Stimulated activated CD8-positive, alpha-beta memory T cell treated with anti-CD3 and anti-CD28 coated beads, Interleukin-4, amount 100 ng/mL, for 4 hours (primary cell): ENCODE results near the gene ISCA2.

Experiments
- DNase-seq, 2 donors: peaks; one replicate each; pipeline ENCODE4 v3.0.0-alpha.2; 2020; ENCODE audit warnings: low read depth in 2 of 2, low spot score in 1 of 2

The ISCA2 gene

DNA sequence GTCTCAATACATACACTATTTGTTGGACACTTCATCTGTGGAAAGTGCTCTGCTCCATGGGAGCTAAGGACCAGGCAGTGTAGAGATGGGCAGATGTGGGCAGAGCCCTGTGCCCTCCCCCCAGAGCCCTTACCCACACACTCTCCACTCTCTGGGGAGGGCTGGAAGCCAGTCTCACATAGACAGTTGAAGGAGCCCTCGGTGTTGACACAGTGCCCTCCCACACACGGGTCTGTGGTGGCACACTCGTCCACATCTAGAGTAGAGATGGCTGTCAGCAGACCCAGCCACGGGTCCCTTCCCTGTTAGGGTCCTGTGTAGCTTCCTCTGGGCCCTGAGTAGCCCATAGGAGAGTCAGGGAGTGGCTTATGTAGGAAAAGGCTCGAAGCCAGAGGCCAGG is 14.3 kb downstream of the ISCA2 start:
- DNase-seq: no peak

- no peak for DNase-seq
These were observed 14.7 kb downstream of the ISCA2 start for GRCh38 chr14:74508292-74508731.

GRCh38 chr14:74508844-74509428 is 15.4 kb downstream of the ISCA2 start:
- DNase-seq: no peak

DNA sequence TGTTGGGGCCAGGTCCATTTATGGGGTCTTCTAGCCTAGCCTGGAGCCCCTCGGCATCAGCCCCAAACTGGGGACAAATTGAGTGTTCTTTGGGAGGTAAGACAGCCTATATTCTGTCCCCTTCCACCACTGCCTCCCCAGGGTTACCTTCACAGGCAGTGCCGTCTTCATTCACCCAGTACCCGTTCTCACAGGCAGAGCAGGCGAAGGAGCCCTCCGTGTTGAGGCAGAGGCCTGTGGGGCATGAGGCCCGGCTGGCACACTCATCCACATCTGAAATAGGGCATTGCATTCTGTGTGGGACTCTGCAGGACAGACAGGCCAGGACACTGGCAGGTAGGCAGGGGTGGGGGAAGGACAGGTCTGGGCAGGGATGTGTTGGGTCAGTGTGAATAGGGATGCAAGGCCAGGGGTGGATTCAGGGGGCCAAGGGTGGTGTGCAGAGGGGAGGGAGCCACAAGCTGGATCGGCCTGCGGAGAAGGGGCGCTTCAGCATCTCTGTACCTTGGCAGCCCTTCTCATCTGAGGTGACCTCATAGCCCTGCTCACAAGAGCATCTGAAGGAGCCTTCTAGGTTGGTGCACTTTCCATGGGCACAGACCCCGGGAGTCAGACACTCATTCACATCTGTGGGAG is 16.1 kb downstream of the ISCA2 start:
- no peak for DNase-seq

GRCh38 chr14:74510223-74510931 is 16.8 kb downstream of the ISCA2 start:
- no peak for DNase-seq

DNA sequence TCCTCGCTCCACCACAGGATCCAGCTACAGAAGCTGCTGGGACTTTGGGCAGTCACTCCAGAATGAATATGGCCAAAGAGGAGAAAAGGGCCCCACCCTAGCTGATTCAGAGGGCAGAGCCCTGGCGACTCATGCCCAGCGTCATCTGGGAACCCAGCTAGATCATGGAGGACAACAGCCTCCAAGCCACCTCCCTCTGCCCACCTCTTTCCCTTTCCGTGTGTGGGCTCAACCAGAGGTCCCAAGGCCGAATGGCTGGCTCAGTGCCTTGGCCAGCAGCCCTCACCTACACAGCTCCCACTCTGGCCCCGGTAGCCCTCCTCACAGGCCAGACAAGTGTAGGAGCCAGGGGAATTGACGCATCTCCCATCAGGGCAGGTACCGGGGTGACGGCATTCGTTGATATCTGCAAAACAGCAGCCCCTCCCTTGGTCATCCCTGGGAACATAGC is 17.4 kb downstream of the ISCA2 start:
- DNase-seq: no peak

DNA sequence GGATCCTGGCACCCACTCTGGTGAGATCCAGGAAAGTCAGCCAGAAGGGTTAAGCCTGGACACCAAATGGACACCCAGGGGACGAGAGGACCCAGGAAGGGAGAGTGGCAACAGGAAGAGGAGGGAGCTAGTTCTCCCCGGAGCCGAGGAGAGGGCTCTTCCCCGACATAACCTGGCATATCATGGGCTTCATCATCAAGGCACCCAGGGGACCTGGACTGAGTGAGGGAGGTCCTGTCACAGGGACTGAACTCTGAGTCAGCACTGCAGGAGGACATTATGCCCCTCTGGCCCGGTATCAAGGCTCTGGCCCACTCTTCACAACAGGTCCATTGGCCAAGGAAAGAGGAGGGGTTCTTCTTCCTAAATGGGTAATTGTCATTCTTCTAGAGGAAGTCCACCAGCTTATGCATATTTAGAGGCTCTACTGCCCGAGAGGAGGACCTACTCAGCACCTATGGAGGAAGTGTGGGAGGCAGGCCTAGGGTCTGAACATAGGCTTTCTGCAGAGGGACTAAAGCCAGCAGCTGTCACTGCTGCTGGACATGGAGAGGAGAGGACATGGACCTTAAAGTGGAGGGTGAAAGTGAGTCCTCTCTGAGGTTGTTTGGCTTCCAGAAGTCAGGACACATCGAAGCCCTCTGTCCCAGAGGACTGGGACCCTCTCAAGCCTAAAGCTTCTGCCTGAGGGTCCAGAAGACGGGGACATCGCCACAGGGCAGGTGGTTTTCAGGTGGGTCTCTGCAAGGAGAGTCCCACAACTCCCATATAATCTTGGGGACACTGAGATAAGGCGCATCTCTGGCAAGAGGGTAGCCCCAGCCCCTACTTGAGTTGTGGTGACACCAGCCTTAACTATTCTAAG is 18.6 kb downstream of the ISCA2 start:
- DNase-seq: no peak

DNA sequence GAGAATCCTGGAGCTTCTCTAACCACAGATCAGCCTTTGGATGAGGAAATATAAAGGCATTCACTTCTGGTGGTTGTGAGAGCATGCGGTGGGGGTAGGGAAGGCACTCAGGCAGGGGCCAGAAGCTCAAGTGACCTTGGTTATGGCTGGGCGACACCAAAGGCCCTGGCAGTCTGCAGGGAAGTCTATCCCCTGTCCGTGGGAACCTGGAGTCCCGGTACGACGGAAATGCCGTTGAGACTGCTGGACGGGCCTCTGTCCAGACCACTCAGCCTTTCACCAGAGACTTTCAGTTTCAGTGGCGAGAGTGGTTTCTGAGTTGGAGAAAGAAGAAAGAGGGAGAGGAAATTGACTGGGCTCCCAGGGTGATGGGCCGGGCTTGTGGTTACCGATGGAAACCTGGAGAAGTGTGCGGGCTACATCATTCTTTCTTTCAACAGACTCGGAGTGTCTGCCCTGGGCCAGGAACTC is 20.9 kb downstream of the ISCA2 start:
- no peak for DNase-seq

GRCh38 chr14:74515891-74516412 is 22.4 kb downstream of the ISCA2 start:
- DNase-seq: no peak

DNA sequence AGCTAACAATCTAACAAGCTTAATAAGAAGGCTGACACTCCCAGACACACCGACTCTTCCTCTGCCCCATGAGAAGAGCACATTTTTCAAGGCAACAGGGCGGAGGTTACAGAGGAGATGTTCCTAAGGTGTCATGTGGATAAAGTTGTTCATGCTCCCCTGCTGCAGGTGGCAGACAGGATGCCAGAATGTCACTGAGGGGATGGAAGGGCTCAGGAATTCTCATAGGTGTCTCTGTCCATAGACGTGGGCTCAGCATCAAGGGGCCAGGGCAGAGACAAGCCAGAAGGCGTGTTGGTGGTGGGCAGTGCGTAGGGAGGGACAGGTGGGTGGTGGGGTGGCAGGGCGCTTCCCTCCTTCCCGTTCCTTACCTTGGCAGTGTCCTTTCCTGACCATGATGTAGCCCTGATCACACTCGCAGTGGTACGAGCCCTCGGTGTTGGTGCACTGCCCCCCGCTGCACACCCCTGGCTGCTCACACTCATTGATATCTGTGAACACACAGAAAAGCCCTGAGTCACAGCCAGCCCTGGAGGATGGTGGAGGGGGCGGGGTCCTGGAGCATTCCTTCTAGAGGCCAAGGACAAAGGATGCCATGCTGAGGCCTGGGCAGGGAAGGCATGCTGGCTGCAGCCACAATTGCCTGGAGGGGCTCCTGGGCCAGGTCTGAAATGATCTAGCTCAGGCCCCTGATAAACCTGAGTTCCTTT is 23.0 kb downstream of the ISCA2 start:
- DNase-seq: no peak

- no peak for DNase-seq
These were observed 24.2 kb downstream of the ISCA2 start for GRCh38 chr14:74517731-74518130.

GRCh38 chr14:74518221-74518620 is 24.7 kb downstream of the ISCA2 start:
- no peak for DNase-seq

DNA sequence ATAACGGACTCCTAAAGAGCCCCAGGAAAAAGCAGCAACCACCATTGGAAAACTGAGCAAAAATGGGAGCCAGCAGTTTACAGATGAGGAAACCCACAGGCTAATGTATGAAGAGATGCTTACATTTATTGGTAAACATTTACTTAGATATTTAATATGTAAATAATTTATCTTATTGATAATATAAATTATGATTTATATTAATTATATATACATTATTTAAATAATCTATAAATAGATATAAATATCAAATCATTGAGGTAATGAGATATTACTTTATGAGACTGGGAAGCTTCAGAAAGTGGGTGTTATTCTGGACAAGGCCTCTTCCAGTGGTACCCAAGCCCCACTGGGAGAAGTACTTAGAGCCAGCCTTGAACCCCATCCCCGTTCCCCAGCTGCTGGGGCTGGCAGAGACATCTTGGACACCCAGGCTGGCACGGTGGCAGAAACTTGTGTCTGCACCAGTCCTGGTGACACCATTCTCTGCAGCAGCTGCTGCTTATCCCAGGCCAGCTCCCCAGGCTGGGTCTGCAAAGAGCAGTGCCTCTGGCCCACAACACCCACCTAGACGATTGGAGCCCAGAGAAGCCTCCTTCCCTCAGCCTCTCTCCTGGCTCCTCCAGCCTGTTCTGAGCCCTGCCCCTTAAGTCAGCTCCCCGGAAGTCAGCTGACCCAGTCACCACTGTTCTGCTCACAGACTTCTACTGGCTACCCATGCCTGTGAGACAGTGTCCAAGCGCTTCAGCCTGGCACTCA is 25.9 kb downstream of the ISCA2 start:
- no peak for DNase-seq

DNA sequence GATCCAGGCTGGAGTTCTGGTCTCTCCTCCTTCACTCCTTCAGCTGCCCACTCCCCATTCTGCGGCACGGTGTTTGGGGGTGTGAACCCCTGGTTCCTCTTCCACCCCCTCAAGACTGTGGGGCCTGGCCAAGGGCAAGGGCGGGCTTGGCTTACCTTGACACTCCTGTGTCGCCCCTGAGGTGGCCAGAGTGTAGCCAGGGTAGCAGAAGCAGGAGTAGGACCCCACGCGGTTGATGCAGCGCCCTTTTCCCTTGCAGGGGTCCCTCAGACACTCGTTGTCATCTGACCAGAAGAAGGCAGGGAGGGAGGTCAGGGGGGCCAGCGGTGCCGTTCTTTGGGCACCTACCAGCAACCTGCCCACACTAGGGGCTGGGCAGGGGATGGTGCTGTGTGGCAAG is 28.2 kb downstream of the ISCA2 start:
- DNase-seq: no peak

DNA sequence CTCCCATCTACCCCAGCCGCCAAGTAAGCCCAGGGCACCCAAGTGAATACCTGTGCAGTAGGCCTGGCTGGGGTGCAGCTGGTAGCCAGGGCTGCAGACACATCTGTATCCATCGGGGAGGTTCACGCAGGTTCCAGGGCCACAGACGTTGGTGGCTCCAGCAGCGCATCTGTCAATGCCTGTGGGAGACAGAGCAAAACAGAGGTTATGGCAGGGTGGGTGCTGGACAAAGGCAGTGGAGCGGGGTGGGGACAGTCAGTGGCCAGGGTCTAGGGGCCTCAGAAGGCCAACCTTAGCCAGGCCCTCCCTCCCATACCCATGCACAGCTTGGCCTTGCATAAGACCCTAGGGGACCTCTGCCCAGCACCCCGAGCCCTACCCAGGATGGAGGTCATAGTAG is 29.2 kb downstream of the ISCA2 start:
- no peak for DNase-seq

GRCh38 chr14:74524076-74524811 is 30.7 kb downstream of the ISCA2 start:
- DNase-seq: no peak

DNA sequence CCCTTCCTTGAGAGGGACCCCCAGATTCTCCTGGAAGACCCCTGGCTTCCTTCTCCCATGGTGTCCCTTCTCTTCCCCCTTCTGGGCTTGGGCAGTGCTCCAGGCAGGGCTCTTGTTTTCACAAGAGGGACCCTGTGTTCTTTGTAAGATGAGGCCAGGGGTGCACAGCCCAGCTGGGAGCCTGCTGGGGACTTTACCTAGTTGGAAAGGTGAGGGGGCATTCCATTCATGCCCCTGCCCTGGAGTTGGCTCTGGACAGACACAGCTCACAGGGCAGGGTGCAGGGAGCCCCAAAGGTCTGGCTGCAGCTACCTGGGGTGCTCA is 31.2 kb downstream of the ISCA2 start:
- no peak for DNase-seq

- no peak for DNase-seq
These were observed 31.8 kb downstream of the ISCA2 start for GRCh38 chr14:74525361-74525851.
